ENCODE results near the gene SFT2D3.

DNA sequence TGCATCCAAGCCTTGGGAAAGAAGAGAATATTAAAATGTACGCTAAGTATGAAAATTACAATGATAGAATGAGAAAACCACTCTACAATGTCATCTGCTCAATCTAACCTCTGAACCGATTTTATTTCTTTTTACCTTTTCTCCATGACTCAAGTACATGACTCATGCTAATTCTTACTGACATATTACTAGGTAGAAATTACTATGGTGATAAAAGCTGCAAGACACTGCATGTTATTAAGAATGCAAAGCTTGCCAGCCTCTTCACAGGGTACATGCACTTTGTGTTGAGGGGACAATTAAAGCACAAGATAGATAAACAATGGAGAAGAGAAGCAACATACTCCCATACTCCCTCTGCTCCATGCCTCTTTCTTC is 20.7 kb downstream of the SFT2D3 start:
- TF ChIP-seq FOXP2 (optimal IDR thresholded peaks at IDR 0.05; ENCODE audit: control extremely low read depth, extremely low read length, insufficient read depth) = no peak
- TF ChIP-seq EZH2 (IDR thresholded peaks at IDR 0.05) = no peak
